Activated naive CD4-positive, alpha-beta T cell treated with anti-CD3 and anti-CD28 coated beads for 36 hours (primary cell): ENCODE results near the gene ANKEF1. TPM values are rescaled to one million over a fixed set of nuclear protein-coding genes. Genes with fewer than 3 reads are reported as not detected.
A peak's percentile ranks its signal among the peaks of the same experiment; 100 is the strongest.

Experiments used
- CTCF ChIA-PET: fragments of 350-600 bp; sonication (Branson Sonifier 250); formaldehyde crosslinking; loops from one replicate; lab custom pipeline; 2021; ENCODE audit warnings: antibody characterized with exemption; lab: Charles Lee
- DNase-seq: peaks from one replicate; pipeline ENCODE4 v3.0.0-alpha.2; 2020
- H3K27ac Mint-ChIP-seq: one replicate; pipeline ENCODE4 v1.8.0; 2021; ENCODE audit warnings: mild to moderate bottlenecking, mixed read lengths
- H3K27me3 Mint-ChIP-seq: one replicate; pipeline ENCODE4 v1.8.0; 2021; ENCODE audit warnings: low read depth, mixed read lengths
- H3K36me3 Mint-ChIP-seq: one replicate; pipeline ENCODE4 v1.8.0; 2021; ENCODE audit warnings: low read depth, mixed read lengths
- H3K4me1 Mint-ChIP-seq: one replicate; pipeline ENCODE4 v1.8.0; 2021; ENCODE audit warnings: low read depth, mixed read lengths
- H3K4me3 Mint-ChIP-seq: one replicate; pipeline ENCODE4 v1.8.0; 2021; ENCODE audit warnings: mild to moderate bottlenecking, moderate library complexity, mixed read lengths
- H3K9me3 Mint-ChIP-seq: one replicate; pipeline ENCODE4 v1.8.0; 2021; ENCODE audit warnings: mixed read lengths
- intact Hi-C: fragments of 100-400 bp; cut with micrococcal nuclease; formaldehyde crosslinking; loops from one replicate; pipeline ENCODE4 v1.15.1; 2023
- total RNA-seq, 2 experiments: library from RNA; stranded (reverse); gene quantifications; one replicate each; pipeline ENCODE4 v1.2.3, GENCODE V29; 2021

Gene ANKEF1
- total RNA-seq, 2 experiments from 2014 or later: 2.8 to 3.2 TPM

- intact Hi-C loops: no loop called here
- no peaks in the 10 kb centered on the region for H3K9me3 Mint-ChIP-seq
- H3K27ac Mint-ChIP-seq: no peak overlapping the region
- CTCF ChIA-PET: interaction anchor here (1.1 kb wide), 1 partner anchor 42 kb away, joined by 3 read pairs; no protein-coding TSS in a partner anchor
- H3K36me3 Mint-ChIP-seq: peaks cover 1% of the 10 kb centered on the region
- H3K4me1 Mint-ChIP-seq: no peaks in the 10 kb centered on the region
- peaks cover 30% of the 10 kb centered on the region for H3K27me3 Mint-ChIP-seq
- no peak overlapping the region for H3K4me3 Mint-ChIP-seq
- DNase-seq: no peak
Observed at GRCh38 chr20:10075606-10076005, 40.8 kb downstream of the ANKEF1 start.

DNA sequence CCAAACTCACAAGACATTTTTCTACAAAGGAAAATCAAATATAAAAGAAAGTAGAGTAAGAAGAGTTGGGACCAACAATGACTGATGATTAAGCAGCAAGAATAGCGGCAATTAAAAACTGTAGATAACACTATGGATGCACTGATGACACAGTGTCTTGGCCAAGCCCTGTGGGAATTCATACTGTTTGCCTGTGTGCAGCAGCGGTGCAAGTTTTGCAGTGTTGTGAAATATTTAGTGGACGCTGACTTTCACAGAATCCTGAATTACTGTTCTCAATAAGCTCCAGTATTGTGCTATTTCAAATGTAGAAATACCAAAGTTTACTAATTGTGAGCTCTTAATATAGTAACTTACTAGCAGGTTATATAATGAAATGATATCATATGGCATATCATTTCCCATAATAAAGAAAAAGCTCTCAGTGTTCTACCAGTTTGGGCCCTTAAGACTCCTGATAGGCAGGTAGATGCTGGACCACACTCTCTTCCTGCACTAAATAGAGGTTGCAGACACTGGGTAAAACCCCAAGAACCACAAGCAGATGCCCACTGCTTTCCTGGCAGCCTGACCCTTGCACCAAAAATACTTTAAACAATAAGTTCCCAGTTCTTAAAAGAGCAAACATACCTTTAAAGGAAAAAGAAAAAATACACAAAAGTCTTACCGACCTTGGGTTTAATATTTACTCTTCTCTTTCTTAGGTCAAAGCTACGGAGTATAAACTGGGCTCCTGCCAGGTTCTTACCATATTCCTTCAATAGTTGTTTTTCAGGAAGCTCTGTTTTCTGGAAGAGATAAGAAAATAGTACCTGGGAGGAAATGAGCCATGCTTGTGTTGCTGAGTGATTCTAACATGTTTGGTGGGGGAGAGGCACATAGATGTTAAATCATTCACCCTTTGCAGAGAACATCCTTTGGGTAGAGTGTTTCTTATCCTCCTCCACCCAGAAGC is 41.6 kb downstream of the ANKEF1 start:
- no peak overlapping the region for H3K4me3 Mint-ChIP-seq
- H3K36me3 Mint-ChIP-seq: peaks cover 1% of the 10 kb centered on the region
- no peaks in the 10 kb centered on the region for H3K9me3 Mint-ChIP-seq
- intact Hi-C loops: no loop called here
- no peak for DNase-seq
- CTCF ChIA-PET: interaction anchor here (0.7 to 1.6 kb wide), 7 partner anchors 12 to 435 kb away, joined by 3 to 5 read pairs (median 4); no protein-coding TSS in a partner anchor
- H3K4me1 Mint-ChIP-seq: no peaks in the 10 kb centered on the region
- H3K27ac Mint-ChIP-seq: no peak overlapping the region
- H3K27me3 Mint-ChIP-seq: peaks cover 29% of the 10 kb centered on the region

- Mint-ChIP-seq H3K4me3 (no peak overlapping the region), H3K27ac (no peak overlapping the region), H3K36me3 (peaks cover 1% of the 10 kb centered on the region), H3K27me3 (peaks cover 29% of the 10 kb centered on the region), H3K4me1 (no peaks in the 10 kb centered on the region), H3K9me3 (no peaks in the 10 kb centered on the region)
- intact Hi-C loops: no loop called here
- DNase-seq: peak; percentile 10
- CTCF ChIA-PET: interaction anchor here (0.6 to 1.6 kb wide), 6 partner anchors 12 to 324 kb away, joined by 3 to 5 read pairs (median 4); no protein-coding TSS in a partner anchor
Observed at GRCh38 chr20:10077081-10077471, 42.3 kb downstream of the ANKEF1 start.

- Mint-ChIP-seq H3K36me3 (peaks cover 1% of the 10 kb centered on the region), H3K4me1 (no peaks in the 10 kb centered on the region), H3K4me3 (no peak overlapping the region), H3K9me3 (no peaks in the 10 kb centered on the region), H3K27ac (no peak overlapping the region), H3K27me3 (peaks cover 24% of the 10 kb centered on the region)
- DNase-seq: no peak
- intact Hi-C loops: no loop called here
- CTCF ChIA-PET: interaction anchor here (1.2 to 1.6 kb wide), 2 partner anchors 14 to 100 kb away, joined by 4 to 5 read pairs; no protein-coding TSS in a partner anchor
Observed at GRCh38 chr20:10077886-10078285, 43.1 kb downstream of the ANKEF1 start.

DNA sequence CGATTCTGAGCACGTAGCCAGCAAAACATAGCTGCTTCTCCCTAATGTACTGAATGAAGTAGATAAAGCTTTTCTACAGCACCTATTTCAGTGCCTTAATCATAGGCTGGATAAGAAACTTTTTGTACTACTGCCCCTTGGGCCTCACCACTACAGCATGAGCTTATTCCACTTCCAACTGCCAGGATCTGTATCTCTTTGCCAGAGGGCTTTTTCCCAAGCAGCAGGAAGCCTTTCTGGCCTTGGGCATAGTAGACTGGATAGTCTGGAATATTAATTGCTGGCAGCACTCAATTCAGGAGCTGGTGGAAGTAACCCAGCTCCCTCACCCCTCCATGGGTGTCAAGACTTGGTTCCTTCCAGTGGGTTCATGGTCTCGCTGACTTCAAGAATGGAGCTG is 43.6 kb downstream of the ANKEF1 start:
- Mint-ChIP-seq H3K9me3 (no peaks in the 10 kb centered on the region), H3K27me3 (peaks cover 24% of the 10 kb centered on the region), H3K27ac (no peak overlapping the region), H3K4me3 (no peak overlapping the region), H3K4me1 (no peaks in the 10 kb centered on the region), H3K36me3 (peaks cover 1% of the 10 kb centered on the region)
- intact Hi-C loops: no loop called here
- DNase-seq: no peak
- CTCF ChIA-PET: interaction anchor here (1.0 to 1.2 kb wide), 2 partner anchors 12 to 100 kb away, joined by 3 to 7 read pairs; no protein-coding TSS in a partner anchor

GRCh38 chr20:10079964-10080363 is 45.2 kb downstream of the ANKEF1 start:
- no peak overlapping the region for H3K4me3 Mint-ChIP-seq
- CTCF ChIA-PET: no interaction called here
- no peak overlapping the region for H3K27ac Mint-ChIP-seq
- H3K4me1 Mint-ChIP-seq: no peaks in the 10 kb centered on the region
- intact Hi-C loops: no loop called here
- H3K9me3 Mint-ChIP-seq: no peaks in the 10 kb centered on the region
- no peak for DNase-seq
- peaks cover 18% of the 10 kb centered on the region for H3K27me3 Mint-ChIP-seq
- peaks cover 1% of the 10 kb centered on the region for H3K36me3 Mint-ChIP-seq

GRCh38 chr20:10080574-10080973 is 45.8 kb downstream of the ANKEF1 start:
- intact Hi-C loops: no loop called here
- Mint-ChIP-seq H3K27me3 (peaks cover 15% of the 10 kb centered on the region), H3K27ac (no peak overlapping the region), H3K4me1 (no peaks in the 10 kb centered on the region), H3K4me3 (no peak overlapping the region), H3K9me3 (no peaks in the 10 kb centered on the region), H3K36me3 (peaks cover 1% of the 10 kb centered on the region)
- no peak for DNase-seq
- CTCF ChIA-PET: no interaction called here

- H3K9me3 Mint-ChIP-seq: no peaks in the 10 kb centered on the region
- H3K4me3 Mint-ChIP-seq: no peak overlapping the region
- no peaks in the 10 kb centered on the region for H3K36me3 Mint-ChIP-seq
- CTCF ChIA-PET: interaction anchor here (0.7 to 4.8 kb wide), 19 partner anchors 11 to 477 kb away, joined by 3 to 64 read pairs (median 4); no protein-coding TSS in a partner anchor
- H3K27me3 Mint-ChIP-seq: peaks cover 3% of the 10 kb centered on the region
- intact Hi-C loops: loop anchor here (1.0 to 10.0 kb wide), 6 partner anchors 112 to 1455 kb away; no protein-coding TSS in a partner anchor
- DNase-seq: no peak
- H3K27ac Mint-ChIP-seq: no peak overlapping the region
- no peaks in the 10 kb centered on the region for H3K4me1 Mint-ChIP-seq
Observed at GRCh38 chr20:10089871-10090587, 55.2 kb downstream of the ANKEF1 start.

DNA sequence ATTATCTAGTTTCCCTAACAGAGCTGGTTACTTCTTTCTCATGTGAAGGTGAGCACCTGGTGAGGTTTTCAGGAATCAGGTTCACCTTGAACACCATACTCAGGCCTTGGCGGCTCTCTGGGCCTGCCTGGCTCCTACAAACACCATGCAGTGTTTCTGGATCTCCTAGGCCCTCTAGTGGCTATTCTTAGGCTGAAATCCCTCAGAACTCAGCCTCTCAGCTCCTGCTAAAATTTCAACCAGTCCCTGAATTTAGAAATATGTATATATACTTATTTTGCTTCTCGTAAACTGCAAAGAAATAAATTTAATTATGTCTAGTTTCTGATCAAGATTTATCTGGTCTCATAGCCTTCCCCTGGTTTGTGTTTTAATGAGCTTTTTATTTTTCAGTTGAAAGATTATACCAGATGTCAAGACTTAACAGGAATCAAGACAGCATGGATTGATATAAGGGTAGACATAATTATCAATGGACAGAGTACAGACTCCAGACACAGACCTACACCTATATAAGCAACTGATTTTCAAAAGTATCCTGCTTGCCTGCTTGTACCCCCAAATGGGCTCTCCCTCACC is 55.9 kb downstream of the ANKEF1 start:
- H3K36me3 Mint-ChIP-seq: no peaks in the 10 kb centered on the region
- intact Hi-C loops: loop anchor here (1.0 to 10.0 kb wide), 6 partner anchors 112 to 1454 kb away; no protein-coding TSS in a partner anchor
- peak; percentile 27 for DNase-seq
- H3K4me3 Mint-ChIP-seq: no peak overlapping the region
- H3K27ac Mint-ChIP-seq: no peak overlapping the region
- no peaks in the 10 kb centered on the region for H3K9me3 Mint-ChIP-seq
- no peaks in the 10 kb centered on the region for H3K4me1 Mint-ChIP-seq
- H3K27me3 Mint-ChIP-seq: peaks cover 3% of the 10 kb centered on the region
- CTCF ChIA-PET: interaction anchor here (0.6 to 4.8 kb wide), 23 partner anchors 12 to 682 kb away, joined by 3 to 64 read pairs (median 3); no protein-coding TSS in a partner anchor

DNA sequence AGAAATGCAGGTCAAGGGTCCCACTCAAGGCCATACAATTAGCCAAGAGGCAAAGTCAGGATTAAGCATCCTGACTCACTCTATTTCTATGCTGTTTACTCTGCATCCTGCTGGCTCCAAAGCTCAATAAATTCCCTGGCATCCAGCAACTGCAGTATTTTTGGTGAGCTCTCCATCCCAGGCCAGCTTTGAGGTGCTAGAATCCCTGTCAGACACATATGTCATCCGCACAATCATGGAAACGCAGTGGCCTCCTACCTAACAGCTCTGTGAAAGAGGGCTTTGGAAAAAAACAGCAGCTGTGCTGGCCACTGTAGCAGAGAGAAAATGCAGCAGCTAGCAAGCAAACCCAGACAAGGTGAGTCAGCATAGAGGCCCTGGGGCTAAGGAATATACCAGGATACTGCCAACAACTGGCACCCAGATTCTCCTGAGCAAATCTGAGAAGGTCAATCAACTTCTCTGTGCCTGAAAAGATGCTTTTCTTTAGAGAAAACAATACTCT is 58.4 kb downstream of the ANKEF1 start:
- intact Hi-C loops: loop anchor here (10.0 kb wide), 3 partner anchors 262 to 1452 kb away; no protein-coding TSS in a partner anchor
- Mint-ChIP-seq H3K4me1 (no peaks in the 10 kb centered on the region), H3K4me3 (no peak overlapping the region), H3K36me3 (no peaks in the 10 kb centered on the region), H3K27ac (no peak overlapping the region), H3K27me3 (peaks cover 11% of the 10 kb centered on the region), H3K9me3 (no peaks in the 10 kb centered on the region)
- CTCF ChIA-PET: interaction anchor here (0.6 to 4.8 kb wide), 3 partner anchors 115 to 685 kb away, joined by 4 to 64 read pairs (median 4); no protein-coding TSS in a partner anchor
- no peak for DNase-seq

- H3K27me3 Mint-ChIP-seq: peaks cover 16% of the 10 kb centered on the region
- CTCF ChIA-PET: interaction anchor here (0.6 to 0.7 kb wide), 2 partner anchors 12 to 113 kb away, joined by 4 read pairs; no protein-coding TSS in a partner anchor
- no peaks in the 10 kb centered on the region for H3K36me3 Mint-ChIP-seq
- H3K27ac Mint-ChIP-seq: no peak overlapping the region
- intact Hi-C loops: loop anchor here (10.0 kb wide), 3 partner anchors 260 to 1450 kb away; no protein-coding TSS in a partner anchor
- no peak for DNase-seq
- no peaks in the 10 kb centered on the region for H3K9me3 Mint-ChIP-seq
- no peaks in the 10 kb centered on the region for H3K4me1 Mint-ChIP-seq
- no peak overlapping the region for H3K4me3 Mint-ChIP-seq
Observed at GRCh38 chr20:10094566-10095173, 59.9 kb downstream of the ANKEF1 start.
